Embryonic facial prominence (tissue), 1 donor: Measurements from ENCODE around the gene OR13J1.
A peak's percentile ranks its signal among the peaks of the same experiment; 100 is the strongest.
"Not testable (repeated sequence)": the region's sequence is repeated elsewhere in the genome, so short reads cannot be mapped to it uniquely, and the experiment has no call there.

Source experiments
- DNase-seq: peaks from one replicate; pipeline ENCODE4 v3.0.0-alpha.2; 2016; ENCODE audit errors: extremely low spot score

The OR13J1 gene

GRCh38 chr9:35870351-35870923 lies at the start of gene OR13J1:
OR13J1 (minus strand) TSS chr9:35870401; CDS start chr9:35870401, 0 bp downstream.
- no peak for DNase-seq

- no peak for DNase-seq
Measured at GRCh38 chr9:35919212-35920008, 49.2 kb upstream of the OR13J1 start.

GRCh38 chr9:35918780-35919179 lies 48.6 kb upstream of the OR13J1 start:
- DNase-seq: no peak

GRCh38 chr9:35917261-35917660 lies 47.1 kb upstream of the OR13J1 start:
- no peak for DNase-seq

- DNase-seq: no peak
Measured at GRCh38 chr9:35915681-35916294, 45.6 kb upstream of the OR13J1 start.

- no peak for DNase-seq
Measured at GRCh38 chr9:35914301-35914807, 44.2 kb upstream of the OR13J1 start.

GRCh38 chr9:35913429-35913828 lies 43.2 kb upstream of the OR13J1 start:
- not testable (repeated sequence) for DNase-seq

- no peak for DNase-seq
Measured at GRCh38 chr9:35912791-35913400, 42.7 kb upstream of the OR13J1 start.

GRCh38 chr9:35911690-35912089 lies 41.5 kb upstream of the OR13J1 start:
- no peak for DNase-seq

GRCh38 chr9:35910613-35911359 lies 40.6 kb upstream of the OR13J1 start:
- DNase-seq: no peak

- DNase-seq: no peak
Measured at GRCh38 chr9:35909687-35910612, 39.7 kb upstream of the OR13J1 start.

- no peak for DNase-seq
Measured at GRCh38 chr9:35909274-35909673, 39.1 kb upstream of the OR13J1 start, which contains the start of gene SPAAR. SPAAR (plus strand) TSS chr9:35909490; CDS start chr9:35910464, 974 bp downstream.

GRCh38 chr9:35908504-35909125 lies 38.4 kb upstream of the OR13J1 start:
- no peak for DNase-seq

- DNase-seq: peak; percentile 40
Measured at GRCh38 chr9:35907711-35908503, 37.7 kb upstream of the OR13J1 start.

GRCh38 chr9:35906923-35907699 lies 36.9 kb upstream of the OR13J1 start:
- no peak for DNase-seq

- no peak for DNase-seq
Measured at GRCh38 chr9:35905912-35906679, 35.9 kb upstream of the OR13J1 start, which contains the start of gene HRCT1. HRCT1 (plus strand) TSS chr9:35906202; CDS start chr9:35906288, 86 bp downstream.

- DNase-seq: no peak
Measured at GRCh38 chr9:35905051-35905781, 35.0 kb upstream of the OR13J1 start.
